ENCODE results near the gene ADIPOQ. TPM values are rescaled to one million over a fixed set of nuclear protein-coding genes. Genes with fewer than 3 reads are reported as not detected.
"Not testable (repeated sequence)": the region's sequence is repeated elsewhere in the genome, so short reads cannot be mapped to it uniquely, and the experiment has no call there.

ADIPOQ gene
- total RNA-seq, 2 donors from 2014 or later = 0.05 TPM; not detected in 1

DNA sequence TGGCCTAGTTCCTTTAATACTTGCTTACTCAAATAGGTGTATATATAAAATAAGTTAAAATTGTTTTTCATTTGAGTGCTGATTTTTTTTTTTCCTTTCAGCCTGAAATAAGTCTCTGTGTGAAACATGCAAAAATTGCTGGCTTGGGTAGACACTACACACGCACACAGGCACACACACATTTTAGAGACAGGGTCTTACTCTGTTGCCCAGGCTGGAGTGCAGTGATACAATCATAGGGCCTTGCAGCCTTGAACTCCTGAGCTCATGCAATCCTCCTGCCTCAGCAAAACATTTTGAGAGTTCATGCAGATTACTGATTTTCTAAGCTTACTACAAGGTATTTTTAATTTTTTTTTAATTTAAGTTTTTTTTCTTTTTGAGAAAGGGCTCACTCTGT, 23.6 kb upstream of the ADIPOQ start:
- Mint-ChIP-seq H3K27ac (no peak overlapping the region), H3K4me1 (ENCODE audit: low read depth) (peaks cover 2% of the 10 kb centered on the region), H3K9me3 (no peaks in the 10 kb centered on the region), H3K4me3 (no peak overlapping the region), H3K36me3 (ENCODE audit: insufficient read depth in 2 of 2) (no peaks in the 10 kb centered on the region), H3K27me3 (ENCODE audit: low read depth) (no peaks in the 10 kb centered on the region)
- DNase-seq (no peak), ATAC-seq (replicated peaks in 1 of 2) (no peak)

DNA sequence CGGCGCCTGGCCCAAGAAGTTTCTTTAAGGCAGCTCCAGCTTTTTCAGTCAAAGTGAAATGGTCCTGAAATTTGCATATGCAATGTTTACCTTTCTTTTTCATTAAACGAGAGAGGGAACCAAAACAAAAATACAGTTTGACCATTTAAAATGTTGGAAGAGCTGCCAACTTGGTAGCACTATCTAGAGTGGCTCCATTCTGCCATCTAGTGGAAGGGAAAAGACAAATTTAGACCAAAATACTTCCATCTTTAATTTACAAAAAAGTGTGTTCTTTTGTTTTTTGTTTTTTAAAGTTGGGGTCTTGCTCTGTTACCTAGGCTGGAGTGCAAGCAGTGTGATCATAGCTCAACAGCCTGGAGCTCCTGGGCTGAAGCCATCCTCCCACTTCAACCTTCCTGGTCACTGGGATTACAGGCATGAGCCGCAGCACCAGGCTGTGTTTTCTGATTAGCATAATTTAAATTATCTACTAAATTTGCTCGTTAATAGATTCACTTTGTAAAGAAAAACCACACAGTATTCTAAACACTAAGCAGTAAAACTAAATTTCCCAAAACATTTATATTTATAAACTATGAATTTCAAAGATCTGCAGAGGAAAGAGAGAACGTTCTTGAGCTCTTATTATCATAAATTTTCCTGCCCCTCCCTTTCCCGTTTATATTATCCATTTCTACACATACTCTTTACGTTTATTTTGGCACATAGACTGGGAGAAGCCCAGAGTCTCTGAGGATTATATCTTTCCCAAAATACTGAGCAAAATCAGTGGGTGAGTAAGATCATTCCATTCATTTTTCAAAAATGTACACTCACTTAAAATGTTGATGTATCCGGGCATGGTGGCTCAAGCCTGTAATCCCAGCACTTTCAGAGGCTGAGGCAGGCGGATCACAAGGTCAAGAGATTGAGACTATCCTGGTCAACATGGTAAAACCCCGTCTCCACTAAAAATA, 20.8 kb upstream of the ADIPOQ start:
- Mint-ChIP-seq H3K4me1 (ENCODE audit: low read depth) (peaks cover 30% of the 10 kb centered on the region), H3K27ac (no peak overlapping the region), H3K9me3 (no peaks in the 10 kb centered on the region), H3K36me3 (ENCODE audit: insufficient read depth in 2 of 2) (no peaks in the 10 kb centered on the region), H3K4me3 (no peak overlapping the region), H3K27me3 (ENCODE audit: low read depth) (no peaks in the 10 kb centered on the region)
- DNase-seq = peak in 1 of 2 donors; percentile 38
- ATAC-seq (replicated peaks in 1 of 2) = no peak

DNA sequence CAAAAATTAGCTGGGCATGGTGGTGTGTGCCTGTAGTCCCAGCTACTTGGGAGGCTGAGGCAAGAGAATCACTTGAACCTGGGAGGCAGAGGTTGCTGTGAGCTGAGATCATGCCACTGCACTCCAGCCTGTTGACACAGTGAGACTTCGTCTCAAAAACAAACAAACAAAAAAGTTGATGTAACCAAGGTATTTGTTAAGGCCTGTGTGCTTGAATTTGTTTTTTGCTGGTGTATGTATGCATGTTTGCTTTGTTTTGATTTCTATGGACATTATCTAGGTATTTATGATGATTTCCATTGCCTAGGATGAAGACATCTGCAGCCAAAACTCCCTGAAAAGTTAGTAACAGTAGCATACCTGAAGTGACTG, 20.1 kb upstream of the ADIPOQ start:
- not testable (repeated sequence) for H3K27ac Mint-ChIP-seq; H3K27me3 Mint-ChIP-seq (ENCODE audit: low read depth); H3K9me3 Mint-ChIP-seq; DNase-seq; H3K36me3 Mint-ChIP-seq (ENCODE audit: insufficient read depth in 2 of 2); H3K4me3 Mint-ChIP-seq; ATAC-seq (replicated peaks in 1 of 2)
- peaks cover 31% of the 10 kb centered on the region for H3K4me1 Mint-ChIP-seq (ENCODE audit: low read depth)

DNA sequence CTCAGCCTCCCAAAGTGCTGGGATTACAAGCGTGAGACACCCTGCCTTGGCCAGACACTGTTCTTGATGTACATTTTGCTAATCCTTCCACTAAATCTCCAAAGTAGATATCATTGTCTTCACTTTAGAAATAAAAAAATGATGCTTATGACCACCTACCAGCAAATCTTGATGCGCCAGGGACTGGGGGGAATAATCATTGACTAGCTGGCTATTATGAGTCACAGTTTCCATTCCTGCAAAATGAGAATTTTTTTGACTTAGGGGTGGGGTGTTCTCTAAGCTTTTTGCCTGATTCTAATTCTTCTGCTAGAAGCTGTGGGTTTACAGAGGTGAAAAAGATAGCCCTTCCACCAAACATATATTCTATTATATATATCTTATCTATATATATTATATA, 19.1 kb upstream of the ADIPOQ start:
- Mint-ChIP-seq H3K9me3 (no peaks in the 10 kb centered on the region), H3K4me3 (no peak overlapping the region), H3K27me3 (ENCODE audit: low read depth) (peaks cover 5% of the 10 kb centered on the region), H3K36me3 (ENCODE audit: insufficient read depth in 2 of 2) (no peaks in the 10 kb centered on the region), H3K27ac (no peak overlapping the region), H3K4me1 (ENCODE audit: low read depth) (peaks cover 35% of the 10 kb centered on the region)
- ATAC-seq (replicated peaks in 1 of 2) (no peak), DNase-seq (no peak)

DNA sequence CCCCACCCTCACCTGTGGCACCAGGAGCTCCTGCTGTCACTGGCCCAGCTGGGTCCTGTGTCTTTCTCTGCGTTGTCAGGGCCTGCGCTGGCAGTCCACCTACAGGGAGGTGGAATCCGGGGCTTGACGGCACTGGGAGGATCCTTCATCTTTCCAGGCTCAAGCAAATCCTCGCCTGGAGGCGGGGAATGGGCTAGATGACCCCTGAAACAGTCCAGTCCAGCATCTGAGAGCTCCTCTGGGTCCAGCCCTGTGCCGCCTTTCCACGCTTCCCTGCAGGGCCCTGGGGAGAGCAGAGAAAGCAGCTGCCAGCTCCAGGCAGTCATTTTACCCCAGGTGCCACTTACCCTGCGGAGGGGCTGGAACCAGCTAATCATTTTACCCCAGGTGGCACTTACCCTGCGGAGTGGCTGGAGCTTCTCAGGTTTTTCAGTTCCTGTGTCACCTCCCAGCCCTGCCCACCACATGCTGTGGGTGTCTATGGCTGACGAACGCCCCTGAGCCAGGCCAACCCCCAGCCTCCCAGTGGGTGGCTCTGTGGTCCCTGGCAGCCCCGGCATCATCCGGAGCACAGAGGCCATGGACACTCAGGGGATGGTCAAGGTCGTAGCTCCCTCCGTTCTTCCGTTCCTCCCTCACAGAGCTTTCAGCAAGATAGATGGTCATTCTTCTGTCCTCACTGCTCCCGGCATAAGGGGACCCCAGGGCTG, 17.9 kb upstream of the ADIPOQ start:
- Mint-ChIP-seq H3K4me3 (peak overlapping the region; percentile 86 to 96), H3K27me3 (ENCODE audit: low read depth) (peaks cover 15% of the 10 kb centered on the region), H3K9me3 (no peaks in the 10 kb centered on the region), H3K27ac (no peak overlapping the region), H3K4me1 (ENCODE audit: low read depth) (peaks cover 36% of the 10 kb centered on the region), H3K36me3 (ENCODE audit: insufficient read depth in 2 of 2) (no peaks in the 10 kb centered on the region)
- DNase-seq = no peak
- ATAC-seq (replicated peaks in 1 of 2) = no peak

DNA sequence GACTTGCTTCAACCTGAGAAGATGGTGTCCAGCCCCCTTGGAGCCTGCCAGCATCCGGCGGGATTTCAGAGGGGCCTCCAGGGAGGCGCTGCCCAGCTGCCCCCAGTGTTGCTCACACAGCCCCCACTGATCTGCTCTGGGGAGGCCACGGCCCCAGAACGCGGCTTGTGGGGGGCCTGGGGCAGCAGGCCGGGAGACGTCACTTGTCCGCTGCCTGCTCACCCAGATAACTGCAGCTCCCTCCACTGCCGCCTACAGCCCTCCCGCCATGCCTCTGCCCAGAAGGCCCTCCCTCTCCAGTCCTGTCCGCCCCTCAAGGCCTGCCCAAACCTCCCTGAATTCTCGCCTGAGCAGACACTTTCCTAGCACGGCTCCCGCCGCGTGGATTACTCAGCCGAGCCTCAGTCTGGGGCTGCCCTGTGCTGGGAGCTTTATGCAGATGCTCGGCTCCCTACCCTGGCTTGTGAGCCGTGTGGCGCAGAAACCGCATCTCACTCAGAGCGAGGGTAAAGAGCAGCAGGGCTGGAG, 17.2 kb upstream of the ADIPOQ start:
- Mint-ChIP-seq H3K27me3 (ENCODE audit: low read depth) (peaks cover 23% of the 10 kb centered on the region), H3K4me3 (peak overlapping the region; percentile 86 to 96), H3K27ac (no peak overlapping the region), H3K9me3 (no peaks in the 10 kb centered on the region), H3K4me1 (ENCODE audit: low read depth) (peaks cover 36% of the 10 kb centered on the region), H3K36me3 (ENCODE audit: insufficient read depth in 2 of 2) (no peaks in the 10 kb centered on the region)
- DNase-seq (peak; percentile 51 to 70), ATAC-seq (replicated peaks in 1 of 2) (peak; percentile 59 to 72)

DNA sequence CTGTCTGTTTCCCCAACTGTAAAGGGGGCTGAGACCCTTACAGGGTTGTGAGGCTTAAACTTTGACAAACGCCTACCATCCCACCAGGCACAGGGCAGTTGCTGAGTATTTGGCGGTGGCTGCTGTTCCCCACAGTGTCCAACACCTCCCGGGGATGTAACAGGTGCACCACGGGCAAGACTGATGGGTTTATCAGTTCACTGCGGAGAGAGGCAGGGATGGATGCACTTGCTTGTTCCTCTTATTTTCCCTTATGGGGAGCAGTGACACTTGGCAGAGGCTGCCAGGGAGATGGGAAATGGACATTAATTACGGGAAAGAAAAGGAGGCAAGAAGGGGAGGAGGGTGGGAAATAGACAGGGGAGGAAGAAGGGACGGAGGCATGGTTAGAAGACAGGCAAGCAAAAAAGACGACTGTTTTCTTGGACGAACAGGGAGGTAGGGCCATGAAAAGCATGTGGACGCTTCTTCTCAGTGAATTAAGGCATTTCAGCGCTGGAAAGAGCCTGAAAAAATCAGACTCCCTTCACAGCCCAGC, 16.6 kb upstream of the ADIPOQ start:
- H3K36me3 Mint-ChIP-seq (ENCODE audit: insufficient read depth in 2 of 2) = no peaks in the 10 kb centered on the region
- peak overlapping the region; percentile 86 to 96 for H3K4me3 Mint-ChIP-seq
- peaks cover 29% of the 10 kb centered on the region for H3K27me3 Mint-ChIP-seq (ENCODE audit: low read depth)
- H3K4me1 Mint-ChIP-seq (ENCODE audit: low read depth) = peaks cover 36% of the 10 kb centered on the region
- peak overlapping the region; percentile 39 for H3K27ac Mint-ChIP-seq
- ATAC-seq (replicated peaks in 1 of 2) (peak; percentile 3 to 23), DNase-seq (no peak)
- no peaks in the 10 kb centered on the region for H3K9me3 Mint-ChIP-seq

DNA sequence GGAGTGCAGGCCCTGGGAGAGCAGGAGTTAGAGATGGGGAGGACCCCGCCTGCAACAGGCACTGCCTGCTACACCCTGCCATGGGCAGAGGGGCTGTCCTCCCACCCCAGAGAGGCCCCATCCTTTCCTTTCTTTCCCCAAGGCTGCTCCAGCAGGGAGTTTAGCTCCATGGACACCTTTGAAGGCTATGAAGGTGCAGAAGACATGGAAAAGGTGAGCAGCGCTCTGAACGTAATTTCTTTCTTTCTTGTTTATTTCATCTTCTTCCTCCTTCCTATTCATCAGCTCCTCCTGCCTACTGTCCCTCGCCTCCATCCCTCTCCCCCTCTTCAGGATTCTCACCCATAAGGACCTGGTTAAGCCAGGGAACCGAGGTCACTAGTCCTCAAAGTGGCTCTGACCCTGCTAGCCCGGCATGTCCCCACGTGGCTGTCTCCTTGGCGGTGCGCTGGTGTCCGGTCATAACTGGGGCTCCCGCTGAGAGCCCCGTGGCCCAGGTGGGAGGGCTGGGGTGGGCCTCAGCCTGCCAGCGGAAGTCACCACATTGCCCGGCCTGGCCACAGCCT, 16.0 kb upstream of the ADIPOQ start:
- Mint-ChIP-seq H3K4me1 (ENCODE audit: low read depth) (peaks cover 36% of the 10 kb centered on the region), H3K4me3 (peak overlapping the region; percentile 86 to 96), H3K27ac (peak overlapping the region; percentile 58), H3K36me3 (ENCODE audit: insufficient read depth in 2 of 2) (no peaks in the 10 kb centered on the region), H3K9me3 (no peaks in the 10 kb centered on the region), H3K27me3 (ENCODE audit: low read depth) (peaks cover 34% of the 10 kb centered on the region)
- DNase-seq = peak; percentile 33 to 34
- ATAC-seq (replicated peaks in 1 of 2) = peak in 1 of 2 donors; percentile 34

DNA sequence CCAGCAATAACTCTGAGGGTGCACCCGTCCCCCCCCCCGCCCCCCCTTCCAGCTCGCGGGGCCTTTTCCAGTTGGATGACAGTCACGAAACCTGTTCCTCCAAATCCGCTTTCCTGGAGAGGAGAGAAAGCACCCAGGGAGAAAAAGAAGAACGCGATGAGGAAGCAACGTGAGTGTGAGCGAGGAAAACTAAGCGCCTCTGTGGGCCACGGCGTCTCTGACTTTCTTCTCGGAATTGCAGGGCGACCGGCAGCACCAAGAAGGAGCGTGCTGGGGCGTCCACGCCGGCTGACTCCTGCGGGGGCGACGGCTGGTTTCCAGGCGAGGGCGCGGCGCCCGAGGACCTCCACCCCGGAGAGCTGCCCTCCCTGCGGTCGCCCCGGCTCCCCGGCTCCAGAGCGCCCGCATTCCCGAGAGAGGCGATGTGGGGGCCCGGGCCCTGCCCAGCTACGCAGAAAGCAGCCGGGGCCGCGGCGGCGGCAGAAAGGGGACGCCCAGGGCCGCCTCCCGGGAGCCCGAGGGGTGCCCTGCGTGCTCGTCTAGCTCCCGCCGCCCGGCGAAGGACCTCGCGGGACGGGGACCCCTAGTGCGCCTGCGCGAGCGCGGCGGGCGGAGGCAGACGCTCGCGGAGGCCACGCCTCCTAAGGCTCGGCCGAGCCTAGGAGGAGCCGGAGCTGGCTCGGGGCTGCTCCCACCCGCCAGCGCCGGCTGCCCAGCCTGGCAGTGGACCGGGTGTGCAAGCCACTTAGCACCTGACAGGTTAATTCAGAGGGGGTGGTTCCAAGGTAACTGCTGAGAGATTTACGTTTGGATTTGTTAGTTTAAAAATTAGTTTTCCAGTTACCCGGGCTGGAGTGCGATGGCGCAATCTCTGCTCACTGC, 15.3 kb upstream of the ADIPOQ start:
- Mint-ChIP-seq H3K36me3 (ENCODE audit: insufficient read depth in 2 of 2) (no peaks in the 10 kb centered on the region), H3K27ac (peak overlapping the region; percentile 40), H3K4me1 (ENCODE audit: low read depth) (peaks cover 36% of the 10 kb centered on the region), H3K27me3 (ENCODE audit: low read depth) (peaks cover 41% of the 10 kb centered on the region), H3K4me3 (peak overlapping the region; percentile 86 to 96), H3K9me3 (no peaks in the 10 kb centered on the region)
- DNase-seq (peak; percentile 88 to 91), ATAC-seq (replicated peaks in 1 of 2) (peak; percentile 89 to 91)

DNA sequence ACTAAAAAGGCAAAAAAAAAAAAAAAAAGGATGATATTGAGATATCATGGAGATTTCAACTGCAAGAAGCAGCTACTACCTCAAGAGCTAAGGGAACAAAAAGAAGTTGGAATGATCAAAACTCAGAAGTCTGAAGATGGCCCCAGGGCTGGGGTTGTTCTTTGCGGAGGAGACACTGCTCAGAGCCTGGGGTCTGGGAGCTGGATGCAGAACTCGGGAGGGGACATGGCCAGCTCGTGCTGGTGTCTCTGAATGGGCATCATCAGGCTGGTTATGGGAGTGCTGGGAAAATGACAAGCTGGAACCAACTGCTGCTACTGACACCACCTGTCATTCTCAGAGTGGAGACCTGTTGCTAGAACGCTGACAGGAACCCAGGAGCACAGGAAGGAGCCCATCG, 14.2 kb upstream of the ADIPOQ start:
- Mint-ChIP-seq H3K27ac (no peak overlapping the region), H3K4me3 (peak overlapping the region in 1 of 2 donors; percentile 86), H3K9me3 (no peaks in the 10 kb centered on the region), H3K4me1 (ENCODE audit: low read depth) (peaks cover 36% of the 10 kb centered on the region), H3K27me3 (ENCODE audit: low read depth) (peaks cover 44% of the 10 kb centered on the region), H3K36me3 (ENCODE audit: insufficient read depth in 2 of 2) (no peaks in the 10 kb centered on the region)
- no peak for DNase-seq
- ATAC-seq (replicated peaks in 1 of 2) = no peak

DNA sequence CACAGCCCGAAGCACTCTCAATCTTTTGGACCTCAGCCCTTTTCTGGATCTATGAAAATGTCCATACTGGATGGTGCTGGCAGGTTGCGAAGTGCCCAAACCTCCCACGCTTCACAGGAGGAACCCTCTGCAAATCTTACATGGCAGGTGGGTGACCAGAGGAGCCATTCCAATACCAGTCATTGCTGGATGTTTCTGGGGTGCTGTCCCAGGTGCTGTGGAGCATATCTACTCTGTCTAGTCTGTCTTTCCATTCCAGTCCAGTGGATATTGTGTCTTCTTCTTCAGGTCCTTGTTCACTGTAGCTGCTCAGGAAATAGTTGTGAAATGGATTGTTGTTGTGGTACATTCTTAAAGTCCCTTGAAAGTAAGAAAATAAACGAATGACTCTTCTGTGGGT, 10.7 kb upstream of the ADIPOQ start:
- H3K36me3 Mint-ChIP-seq (ENCODE audit: insufficient read depth in 2 of 2) = no peaks in the 10 kb centered on the region
- H3K27ac Mint-ChIP-seq = no peak overlapping the region
- peaks cover 5% of the 10 kb centered on the region for H3K4me1 Mint-ChIP-seq (ENCODE audit: low read depth)
- no peaks in the 10 kb centered on the region for H3K9me3 Mint-ChIP-seq
- DNase-seq = no peak
- peaks cover 44% of the 10 kb centered on the region for H3K27me3 Mint-ChIP-seq (ENCODE audit: low read depth)
- no peak overlapping the region for H3K4me3 Mint-ChIP-seq
- no peak for ATAC-seq (replicated peaks in 1 of 2)

DNA sequence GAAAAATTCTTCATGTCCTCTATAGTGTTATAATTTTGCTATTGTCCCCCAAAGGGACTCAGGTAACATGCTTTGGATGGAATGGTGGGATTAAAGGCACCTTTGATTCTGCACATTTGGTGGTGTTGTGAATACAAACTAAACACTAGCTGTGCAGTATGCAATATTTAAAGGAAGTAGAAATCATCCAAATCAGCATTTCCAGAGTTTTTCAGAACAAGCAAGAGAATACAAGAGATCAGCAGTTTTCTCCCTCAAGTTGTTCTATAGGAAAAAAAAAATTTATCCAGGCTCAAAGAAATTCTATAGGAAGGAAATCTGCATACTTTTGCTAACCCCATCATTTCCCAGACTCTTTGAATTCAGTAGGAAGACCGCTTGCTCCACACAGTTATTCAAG, 10.2 kb upstream of the ADIPOQ start:
- Mint-ChIP-seq H3K36me3 (ENCODE audit: insufficient read depth in 2 of 2) (no peaks in the 10 kb centered on the region), H3K4me3 (no peak overlapping the region), H3K27ac (no peak overlapping the region), H3K4me1 (ENCODE audit: low read depth) (peaks cover 5% of the 10 kb centered on the region), H3K27me3 (ENCODE audit: low read depth) (peaks cover 44% of the 10 kb centered on the region), H3K9me3 (no peaks in the 10 kb centered on the region)
- ATAC-seq (replicated peaks in 1 of 2) (no peak), DNase-seq (no peak)
